Endothelial cell of umbilical vein (primary cell): ENCODE data around the gene GMPPB.

ENCODE experiments used
- CTCF ChIP-seq, 2 donors: IDR thresholded peaks; 1 replicate in 1 of 2; 2 replicates in 1 of 2; pipeline ENCODE4 v1.5.1; 2011; ENCODE audit warnings: low read length in 2 of 2, mild to moderate bottlenecking in 2 of 2, moderate library complexity in 2 of 2, control low read depth in 1 of 2, inconsistent platforms in 1 of 2, low read depth in 1 of 2; ENCODE audit not compliant: insufficient read depth in 1 of 2; ENCODE audit errors: extremely low read depth in 1 of 2
- MAX ChIP-seq: IDR thresholded peaks from 2 replicates; pipeline ENCODE4 v1.6.1; 2011; ENCODE audit not compliant: insufficient read depth, insufficient read length
- POLR2AphosphoS5 ChIP-seq: IDR thresholded peaks from 2 replicates; pipeline ENCODE4 v1.6.1; 2012; ENCODE audit warnings: low read depth, mild to moderate bottlenecking, control low read depth, low read length, moderate library complexity; ENCODE audit not compliant: insufficient read depth

GRCh38 chr3:49733551-49733950 lies 9.8 kb upstream of the GMPPB start:
- TF ChIP-seq CTCF (IDR thresholded peaks at IDR 0.05; ENCODE audit: extremely low read depth in 1 of 2, insufficient read depth in 1 of 2, low read depth in 1 of 2, low read length in 2 of 2) (no peak), MAX (no peak), POLR2AphosphoS5 (no peak)
